ENCODE results near the gene HMGN5. TPM values are rescaled to one million over a fixed set of nuclear protein-coding genes. Genes with fewer than 3 reads are reported as not detected.

Gene HMGN5
- total and polyA plus RNA-seq, 2 of the 8 experiments (the other 6 are each of a cell fraction or from before 2014, with no cell fraction given): 6.0 to 20.4 TPM

DNA sequence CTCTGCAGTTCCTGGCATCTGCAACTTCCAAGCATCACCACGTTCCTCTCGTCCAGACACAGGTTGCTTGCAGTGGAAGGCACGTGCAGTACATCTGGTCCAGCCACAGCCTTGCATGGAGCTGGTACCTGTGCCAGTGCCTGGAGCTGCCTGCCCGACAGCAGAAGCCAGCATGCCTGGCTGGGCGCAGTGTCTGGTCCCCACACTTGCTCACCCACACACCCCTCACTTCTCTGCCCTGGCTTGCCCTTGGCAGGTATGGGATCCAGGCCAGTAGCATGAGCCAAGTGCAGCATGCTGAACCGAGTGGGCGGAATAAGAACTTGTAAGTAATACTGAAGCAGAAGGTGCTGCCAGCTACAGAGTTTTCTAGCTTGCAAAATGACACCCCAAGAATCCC, 40.0 kb upstream of the HMGN5 start (continued):
- TF ChIP-seq, protein P1, sequence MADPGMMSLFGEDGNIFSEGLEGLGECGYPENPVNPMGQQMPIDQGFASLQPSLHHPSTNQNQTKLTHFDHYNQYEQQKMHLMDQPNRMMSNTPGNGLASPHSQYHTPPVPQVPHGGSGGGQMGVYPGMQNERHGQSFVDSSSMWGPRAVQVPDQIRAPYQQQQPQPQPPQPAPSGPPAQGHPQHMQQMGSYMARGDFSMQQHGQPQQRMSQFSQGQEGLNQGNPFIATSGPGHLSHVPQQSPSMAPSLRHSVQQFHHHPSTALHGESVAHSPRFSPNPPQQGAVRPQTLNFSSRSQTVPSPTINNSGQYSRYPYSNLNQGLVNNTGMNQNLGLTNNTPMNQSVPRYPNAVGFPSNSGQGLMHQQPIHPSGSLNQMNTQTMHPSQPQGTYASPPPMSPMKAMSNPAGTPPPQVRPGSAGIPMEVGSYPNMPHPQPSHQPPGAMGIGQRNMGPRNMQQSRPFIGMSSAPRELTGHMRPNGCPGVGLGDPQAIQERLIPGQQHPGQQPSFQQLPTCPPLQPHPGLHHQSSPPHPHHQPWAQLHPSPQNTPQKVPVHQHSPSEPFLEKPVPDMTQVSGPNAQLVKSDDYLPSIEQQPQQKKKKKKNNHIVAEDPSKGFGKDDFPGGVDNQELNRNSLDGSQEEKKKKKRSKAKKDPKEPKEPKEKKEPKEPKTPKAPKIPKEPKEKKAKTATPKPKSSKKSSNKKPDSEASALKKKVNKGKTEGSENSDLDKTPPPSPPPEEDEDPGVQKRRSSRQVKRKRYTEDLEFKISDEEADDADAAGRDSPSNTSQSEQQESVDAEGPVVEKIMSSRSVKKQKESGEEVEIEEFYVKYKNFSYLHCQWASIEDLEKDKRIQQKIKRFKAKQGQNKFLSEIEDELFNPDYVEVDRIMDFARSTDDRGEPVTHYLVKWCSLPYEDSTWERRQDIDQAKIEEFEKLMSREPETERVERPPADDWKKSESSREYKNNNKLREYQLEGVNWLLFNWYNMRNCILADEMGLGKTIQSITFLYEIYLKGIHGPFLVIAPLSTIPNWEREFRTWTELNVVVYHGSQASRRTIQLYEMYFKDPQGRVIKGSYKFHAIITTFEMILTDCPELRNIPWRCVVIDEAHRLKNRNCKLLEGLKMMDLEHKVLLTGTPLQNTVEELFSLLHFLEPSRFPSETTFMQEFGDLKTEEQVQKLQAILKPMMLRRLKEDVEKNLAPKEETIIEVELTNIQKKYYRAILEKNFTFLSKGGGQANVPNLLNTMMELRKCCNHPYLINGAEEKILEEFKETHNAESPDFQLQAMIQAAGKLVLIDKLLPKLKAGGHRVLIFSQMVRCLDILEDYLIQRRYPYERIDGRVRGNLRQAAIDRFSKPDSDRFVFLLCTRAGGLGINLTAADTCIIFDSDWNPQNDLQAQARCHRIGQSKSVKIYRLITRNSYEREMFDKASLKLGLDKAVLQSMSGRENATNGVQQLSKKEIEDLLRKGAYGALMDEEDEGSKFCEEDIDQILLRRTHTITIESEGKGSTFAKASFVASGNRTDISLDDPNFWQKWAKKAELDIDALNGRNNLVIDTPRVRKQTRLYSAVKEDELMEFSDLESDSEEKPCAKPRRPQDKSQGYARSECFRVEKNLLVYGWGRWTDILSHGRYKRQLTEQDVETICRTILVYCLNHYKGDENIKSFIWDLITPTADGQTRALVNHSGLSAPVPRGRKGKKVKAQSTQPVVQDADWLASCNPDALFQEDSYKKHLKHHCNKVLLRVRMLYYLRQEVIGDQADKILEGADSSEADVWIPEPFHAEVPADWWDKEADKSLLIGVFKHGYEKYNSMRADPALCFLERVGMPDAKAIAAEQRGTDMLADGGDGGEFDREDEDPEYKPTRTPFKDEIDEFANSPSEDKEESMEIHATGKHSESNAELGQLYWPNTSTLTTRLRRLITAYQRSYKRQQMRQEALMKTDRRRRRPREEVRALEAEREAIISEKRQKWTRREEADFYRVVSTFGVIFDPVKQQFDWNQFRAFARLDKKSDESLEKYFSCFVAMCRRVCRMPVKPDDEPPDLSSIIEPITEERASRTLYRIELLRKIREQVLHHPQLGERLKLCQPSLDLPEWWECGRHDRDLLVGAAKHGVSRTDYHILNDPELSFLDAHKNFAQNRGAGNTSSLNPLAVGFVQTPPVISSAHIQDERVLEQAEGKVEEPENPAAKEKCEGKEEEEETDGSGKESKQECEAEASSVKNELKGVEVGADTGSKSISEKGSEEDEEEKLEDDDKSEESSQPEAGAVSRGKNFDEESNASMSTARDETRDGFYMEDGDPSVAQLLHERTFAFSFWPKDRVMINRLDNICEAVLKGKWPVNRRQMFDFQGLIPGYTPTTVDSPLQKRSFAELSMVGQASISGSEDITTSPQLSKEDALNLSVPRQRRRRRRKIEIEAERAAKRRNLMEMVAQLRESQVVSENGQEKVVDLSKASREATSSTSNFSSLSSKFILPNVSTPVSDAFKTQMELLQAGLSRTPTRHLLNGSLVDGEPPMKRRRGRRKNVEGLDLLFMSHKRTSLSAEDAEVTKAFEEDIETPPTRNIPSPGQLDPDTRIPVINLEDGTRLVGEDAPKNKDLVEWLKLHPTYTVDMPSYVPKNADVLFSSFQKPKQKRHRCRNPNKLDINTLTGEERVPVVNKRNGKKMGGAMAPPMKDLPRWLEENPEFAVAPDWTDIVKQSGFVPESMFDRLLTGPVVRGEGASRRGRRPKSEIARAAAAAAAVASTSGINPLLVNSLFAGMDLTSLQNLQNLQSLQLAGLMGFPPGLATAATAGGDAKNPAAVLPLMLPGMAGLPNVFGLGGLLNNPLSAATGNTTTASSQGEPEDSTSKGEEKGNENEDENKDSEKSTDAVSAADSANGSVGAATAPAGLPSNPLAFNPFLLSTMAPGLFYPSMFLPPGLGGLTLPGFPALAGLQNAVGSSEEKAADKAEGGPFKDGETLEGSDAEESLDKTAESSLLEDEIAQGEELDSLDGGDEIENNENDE (IDR thresholded peaks at IDR 0.05; ENCODE audit: insufficient replicate concordance, low read length): no peak
- TF ChIP-seq ZNF274 (IDR thresholded peaks at IDR 0.05; ENCODE audit: borderline replicate concordance, extremely low read depth, low read length) (no peak), EP300 (IDR thresholded peaks at IDR 0.05; ENCODE audit: borderline replicate concordance in 1 of 2, low read depth in 2 of 2, low read length in 2 of 2) (no peak), CHD1 (IDR thresholded peaks at IDR 0.05; ENCODE audit: low read depth, low read length) (no peak), PHF8 (conservative IDR thresholded peaks at IDR 0.05; ENCODE audit: low read depth, low read length) (no peak), TCF12 (IDR thresholded peaks at IDR 0.05; ENCODE audit: low read depth, low read length) (no peak), JUND (IDR thresholded peaks at IDR 0.05; ENCODE audit: low read length) (no peak), SP4 (IDR thresholded peaks at IDR 0.05; ENCODE audit: low read length) (no peak), TBP (IDR thresholded peaks at IDR 0.05; ENCODE audit: low read depth, low read length) (no peak)
- TF ChIP-seq, protein P2, sequence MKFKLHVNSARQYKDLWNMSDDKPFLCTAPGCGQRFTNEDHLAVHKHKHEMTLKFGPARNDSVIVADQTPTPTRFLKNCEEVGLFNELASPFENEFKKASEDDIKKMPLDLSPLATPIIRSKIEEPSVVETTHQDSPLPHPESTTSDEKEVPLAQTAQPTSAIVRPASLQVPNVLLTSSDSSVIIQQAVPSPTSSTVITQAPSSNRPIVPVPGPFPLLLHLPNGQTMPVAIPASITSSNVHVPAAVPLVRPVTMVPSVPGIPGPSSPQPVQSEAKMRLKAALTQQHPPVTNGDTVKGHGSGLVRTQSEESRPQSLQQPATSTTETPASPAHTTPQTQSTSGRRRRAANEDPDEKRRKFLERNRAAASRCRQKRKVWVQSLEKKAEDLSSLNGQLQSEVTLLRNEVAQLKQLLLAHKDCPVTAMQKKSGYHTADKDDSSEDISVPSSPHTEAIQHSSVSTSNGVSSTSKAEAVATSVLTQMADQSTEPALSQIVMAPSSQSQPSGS (IDR thresholded peaks at IDR 0.05; ENCODE audit: low read length): no peak

All from H1 (cell line).